Measurements from ENCODE around the gene CLEC5A.

The CLEC5A gene

DNA sequence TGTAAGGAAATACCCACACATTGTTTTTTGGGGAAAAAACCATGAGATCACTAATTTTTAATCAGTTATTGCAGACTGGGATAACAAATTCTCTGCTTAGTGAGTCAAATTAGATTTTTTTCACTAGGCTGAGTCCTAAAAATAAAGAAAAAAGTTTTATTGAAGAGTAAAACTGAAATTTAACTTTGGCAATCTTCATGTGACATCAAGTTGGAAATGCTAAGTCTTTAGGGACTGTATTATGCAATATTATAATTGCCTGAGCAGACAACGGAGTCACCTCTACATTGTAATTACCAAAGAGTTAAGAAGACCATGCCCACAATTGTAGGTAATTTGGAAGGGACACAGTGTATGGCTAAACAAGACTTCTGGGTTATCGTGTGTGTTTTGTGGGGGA, 2.2 kb upstream of the CLEC5A start:
- Histone ChIP-seq H3K36me3 (ENCODE audit: control insufficient read depth in 1 of 2, insufficient read depth in 2 of 2, low read length in 2 of 2) (no peaks in the 10 kb centered on the region), H3K4me1 (ENCODE audit: control insufficient read depth in 1 of 2, insufficient read depth in 2 of 2, low read length in 2 of 2) (no peaks in the 10 kb centered on the region)

DNA sequence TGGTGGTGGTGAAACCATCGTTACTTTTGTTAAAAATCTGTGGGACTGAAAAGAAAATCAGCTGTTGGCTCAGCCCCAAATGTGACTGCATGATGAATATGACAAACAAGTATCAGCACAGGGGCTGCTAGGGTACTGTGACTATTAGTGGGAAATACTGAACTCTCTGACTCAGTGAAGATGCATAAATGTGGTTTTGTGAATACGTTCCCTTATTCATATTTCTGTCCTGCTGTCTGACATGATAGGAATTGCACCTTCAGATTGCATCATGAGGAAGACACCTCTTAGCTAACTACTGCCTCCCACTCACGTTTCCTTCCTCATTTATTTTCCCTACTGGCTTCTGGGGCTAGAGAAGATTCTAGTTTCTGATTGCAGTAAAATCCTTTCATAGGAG, 1.4 kb downstream of the CLEC5A start:
- H3K4me1 ChIP-seq (ENCODE audit: control insufficient read depth in 1 of 2, insufficient read depth in 2 of 2, low read length in 2 of 2) = no peaks in the 10 kb centered on the region
- no peak overlapping the region for H3K27ac ChIP-seq (ENCODE audit: low read length)

More for the DNA sequence above, 2.2 kb upstream of the CLEC5A start:
- no peak overlapping the region for H3K4me3 ChIP-seq (ENCODE audit: low read depth in 1 of 2, low read length in 2 of 2)
- H3K9me3 ChIP-seq (ENCODE audit: control insufficient read depth in 1 of 2, low read length in 2 of 2) = no peaks in the 10 kb centered on the region
- no peak overlapping the region for H3K27ac ChIP-seq (ENCODE audit: low read length)
- H3K27me3 ChIP-seq (ENCODE audit: low read depth, low read length) = no peaks in the 10 kb centered on the region

DNA sequence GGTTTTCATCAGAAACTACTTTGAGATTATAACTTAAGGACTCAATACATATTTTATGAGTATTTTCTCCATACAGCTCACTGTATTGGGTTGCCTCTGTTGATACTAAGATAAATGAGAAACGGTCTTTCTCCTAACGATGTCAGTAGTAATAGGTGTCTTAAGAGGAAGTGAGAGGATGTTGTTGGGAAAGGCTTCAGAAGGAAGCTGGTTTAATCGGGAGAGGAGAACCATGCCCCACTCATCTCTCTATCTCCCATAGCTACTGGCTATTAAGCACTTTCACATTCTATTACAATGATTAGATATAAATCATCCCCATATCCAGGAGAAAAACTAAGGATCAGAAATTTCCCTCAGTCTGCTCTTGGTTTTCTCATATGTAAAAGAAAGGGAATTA, 2.0 kb downstream of the CLEC5A start:
- Histone ChIP-seq H3K27ac (ENCODE audit: low read length) (no peak overlapping the region), H3K9me3 (ENCODE audit: control insufficient read depth in 1 of 2, low read length in 2 of 2) (peaks cover 0 to 6% of the 10 kb centered on the region in 2 donors), H3K36me3 (ENCODE audit: control insufficient read depth in 1 of 2, insufficient read depth in 2 of 2, low read length in 2 of 2) (no peaks in the 10 kb centered on the region), H3K27me3 (ENCODE audit: low read depth, low read length) (no peaks in the 10 kb centered on the region), H3K4me3 (ENCODE audit: low read depth in 1 of 2, low read length in 2 of 2) (no peak overlapping the region), H3K4me1 (ENCODE audit: control insufficient read depth in 1 of 2, insufficient read depth in 2 of 2, low read length in 2 of 2) (no peaks in the 10 kb centered on the region)

More for the DNA sequence above, 1.4 kb downstream of the CLEC5A start:
- Histone ChIP-seq H3K9me3 (ENCODE audit: control insufficient read depth in 1 of 2, low read length in 2 of 2) (peaks cover 0 to 6% of the 10 kb centered on the region in 2 donors), H3K4me3 (ENCODE audit: low read depth in 1 of 2, low read length in 2 of 2) (no peak overlapping the region), H3K36me3 (ENCODE audit: control insufficient read depth in 1 of 2, insufficient read depth in 2 of 2, low read length in 2 of 2) (no peaks in the 10 kb centered on the region), H3K27me3 (ENCODE audit: low read depth, low read length) (no peaks in the 10 kb centered on the region)

DNA sequence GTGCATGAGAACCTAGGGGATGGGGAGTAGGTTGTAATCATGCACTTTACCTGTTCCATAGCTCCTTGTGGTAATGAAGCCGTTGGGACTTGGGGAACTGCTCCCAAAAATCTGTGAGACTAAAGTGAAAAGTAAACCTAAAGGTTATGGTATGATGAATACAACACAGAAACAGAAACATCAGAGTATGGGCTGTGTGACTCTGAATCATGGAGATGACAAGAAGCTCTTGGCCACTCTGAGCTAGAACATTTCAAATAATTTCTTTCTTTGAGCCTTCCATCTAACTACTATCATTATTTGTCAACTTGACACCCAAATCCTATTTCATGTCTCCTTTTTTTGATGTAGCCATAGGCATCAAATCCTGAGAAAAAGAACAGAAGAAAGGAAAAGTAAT, 2.9 kb downstream of the CLEC5A start:
- Histone ChIP-seq H3K36me3 (ENCODE audit: control insufficient read depth in 1 of 2, insufficient read depth in 2 of 2, low read length in 2 of 2) (no peaks in the 10 kb centered on the region), H3K27me3 (ENCODE audit: low read depth, low read length) (no peaks in the 10 kb centered on the region), H3K4me3 (ENCODE audit: low read depth in 1 of 2, low read length in 2 of 2) (no peak overlapping the region), H3K27ac (ENCODE audit: low read length) (no peak overlapping the region), H3K4me1 (ENCODE audit: control insufficient read depth in 1 of 2, insufficient read depth in 2 of 2, low read length in 2 of 2) (no peaks in the 10 kb centered on the region), H3K9me3 (ENCODE audit: control insufficient read depth in 1 of 2, low read length in 2 of 2) (peaks cover 0 to 6% of the 10 kb centered on the region in 2 donors)

DNA sequence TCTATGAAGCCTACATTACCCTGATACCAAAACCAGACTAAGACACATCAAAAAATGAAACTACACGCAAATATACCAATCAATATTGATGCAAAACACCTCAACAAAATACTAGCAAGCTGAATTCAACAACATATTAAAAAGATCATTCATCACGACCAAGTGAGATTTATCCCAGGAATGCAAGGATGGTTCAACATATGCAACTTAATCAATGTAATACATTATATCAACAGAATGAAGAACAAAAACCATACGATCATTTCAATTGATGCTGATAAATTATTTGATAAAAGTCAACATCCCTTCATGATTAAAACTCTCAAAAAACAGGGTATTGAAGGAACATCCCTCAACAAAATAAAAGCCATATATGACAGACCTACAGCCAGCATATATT, 5.7 kb downstream of the CLEC5A start:
- no peaks in the 10 kb centered on the region for H3K36me3 ChIP-seq (ENCODE audit: control insufficient read depth in 1 of 2, insufficient read depth in 2 of 2, low read length in 2 of 2)
- H3K27ac ChIP-seq (ENCODE audit: low read length) = no peak overlapping the region
- H3K27me3 ChIP-seq (ENCODE audit: low read depth, low read length) = no peaks in the 10 kb centered on the region
- H3K9me3 ChIP-seq (ENCODE audit: control insufficient read depth in 1 of 2, low read length in 2 of 2) = peaks cover 0 to 11% of the 10 kb centered on the region in 2 donors
- H3K4me3 ChIP-seq (ENCODE audit: low read depth in 1 of 2, low read length in 2 of 2) = no peak overlapping the region
- H3K4me1 ChIP-seq (ENCODE audit: control insufficient read depth in 1 of 2, insufficient read depth in 2 of 2, low read length in 2 of 2) = no peaks in the 10 kb centered on the region

DNA sequence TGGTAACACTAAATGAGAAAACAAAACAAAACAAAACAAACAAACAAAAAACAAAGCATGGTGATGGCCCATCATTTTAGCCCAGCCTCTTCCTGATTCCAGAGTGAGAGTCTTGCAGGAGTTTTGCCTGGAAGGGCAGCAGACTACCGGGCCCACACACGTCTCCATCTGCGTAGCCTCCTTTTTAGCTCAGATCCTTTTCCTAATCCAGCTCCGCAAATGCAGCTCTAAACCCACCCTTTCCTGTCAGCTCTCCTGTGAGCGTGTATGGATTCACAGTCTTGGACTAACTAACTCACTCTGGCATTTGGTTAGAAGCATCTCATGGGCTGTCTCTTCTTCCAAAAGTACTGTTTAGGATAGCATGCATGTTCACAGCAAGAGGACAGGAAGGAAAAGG, 16.6 kb downstream of the CLEC5A start:
- no peaks in the 10 kb centered on the region for H3K9me3 ChIP-seq (ENCODE audit: control insufficient read depth in 1 of 2, low read length in 2 of 2)
- no peaks in the 10 kb centered on the region for H3K27me3 ChIP-seq (ENCODE audit: low read depth, low read length)
- no peaks in the 10 kb centered on the region for H3K4me1 ChIP-seq (ENCODE audit: control insufficient read depth in 1 of 2, insufficient read depth in 2 of 2, low read length in 2 of 2)
- H3K36me3 ChIP-seq (ENCODE audit: control insufficient read depth in 1 of 2, insufficient read depth in 2 of 2, low read length in 2 of 2) = no peaks in the 10 kb centered on the region
- no peak overlapping the region for H3K4me3 ChIP-seq (ENCODE audit: low read depth in 1 of 2, low read length in 2 of 2)
- H3K27ac ChIP-seq (ENCODE audit: low read length) = no peak overlapping the region

DNA sequence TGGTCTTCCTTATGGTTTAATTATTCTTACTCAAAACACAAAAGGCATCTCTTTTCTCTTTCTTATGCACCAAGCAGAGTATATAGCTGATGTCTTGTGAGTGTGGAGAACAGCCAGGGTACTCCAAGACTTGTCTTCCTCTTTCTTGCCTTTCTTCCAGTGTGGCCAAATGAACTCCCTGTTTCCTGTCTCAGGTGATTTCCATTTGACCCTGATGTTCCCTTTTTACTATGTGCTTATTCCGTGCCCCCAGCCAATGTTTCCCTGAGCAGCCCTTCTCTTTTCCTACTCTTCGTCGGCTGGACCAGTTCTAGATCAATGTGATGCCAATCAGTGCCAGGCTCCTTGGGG, 18.0 kb downstream of the CLEC5A start:
- no peaks in the 10 kb centered on the region for H3K4me1 ChIP-seq (ENCODE audit: control insufficient read depth in 1 of 2, insufficient read depth in 2 of 2, low read length in 2 of 2)
- H3K27ac ChIP-seq (ENCODE audit: low read length) = no peak overlapping the region
- H3K36me3 ChIP-seq (ENCODE audit: control insufficient read depth in 1 of 2, insufficient read depth in 2 of 2, low read length in 2 of 2) = no peaks in the 10 kb centered on the region
- no peaks in the 10 kb centered on the region for H3K9me3 ChIP-seq (ENCODE audit: control insufficient read depth in 1 of 2, low read length in 2 of 2)
- H3K4me3 ChIP-seq (ENCODE audit: low read depth in 1 of 2, low read length in 2 of 2) = no peak overlapping the region
- H3K27me3 ChIP-seq (ENCODE audit: low read depth, low read length) = no peaks in the 10 kb centered on the region

DNA sequence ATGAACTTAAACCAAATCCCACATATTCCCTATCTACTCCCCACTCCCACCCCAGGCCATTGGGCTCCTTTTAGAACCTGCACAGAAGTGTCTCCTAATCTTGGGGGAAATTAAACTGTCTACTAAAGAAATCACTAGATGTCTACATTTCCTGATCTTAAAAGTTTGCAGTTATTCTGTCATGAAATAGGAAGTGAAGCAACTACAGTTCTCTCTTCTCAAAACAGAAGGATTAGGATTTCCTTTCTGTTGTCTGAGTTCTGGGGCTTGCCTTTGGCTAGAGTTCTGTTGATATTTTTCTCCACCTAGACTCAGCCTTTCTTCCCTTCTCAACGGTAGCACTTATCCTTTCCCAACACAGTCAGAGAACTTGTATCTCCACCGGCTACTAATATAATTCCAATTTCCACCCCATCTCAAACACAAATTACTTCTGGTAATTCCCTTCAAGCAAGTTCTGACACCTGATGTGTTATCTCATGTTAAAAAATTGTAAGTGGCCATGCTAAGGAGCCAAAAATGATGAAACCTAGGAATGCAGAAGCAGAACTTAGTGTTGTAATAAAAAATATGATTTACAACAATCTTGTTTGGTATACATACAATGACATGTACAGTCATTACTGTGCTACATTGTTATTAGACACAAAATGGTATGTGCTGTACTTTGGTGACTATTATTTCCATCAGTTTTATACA, 18.5 kb downstream of the CLEC5A start:
- Histone ChIP-seq H3K9me3 (ENCODE audit: control insufficient read depth in 1 of 2, low read length in 2 of 2) (no peaks in the 10 kb centered on the region), H3K4me1 (ENCODE audit: control insufficient read depth in 1 of 2, insufficient read depth in 2 of 2, low read length in 2 of 2) (no peaks in the 10 kb centered on the region), H3K27me3 (ENCODE audit: low read depth, low read length) (no peaks in the 10 kb centered on the region), H3K4me3 (ENCODE audit: low read depth in 1 of 2, low read length in 2 of 2) (no peak overlapping the region), H3K27ac (ENCODE audit: low read length) (no peak overlapping the region), H3K36me3 (ENCODE audit: control insufficient read depth in 1 of 2, insufficient read depth in 2 of 2, low read length in 2 of 2) (no peaks in the 10 kb centered on the region)

DNA sequence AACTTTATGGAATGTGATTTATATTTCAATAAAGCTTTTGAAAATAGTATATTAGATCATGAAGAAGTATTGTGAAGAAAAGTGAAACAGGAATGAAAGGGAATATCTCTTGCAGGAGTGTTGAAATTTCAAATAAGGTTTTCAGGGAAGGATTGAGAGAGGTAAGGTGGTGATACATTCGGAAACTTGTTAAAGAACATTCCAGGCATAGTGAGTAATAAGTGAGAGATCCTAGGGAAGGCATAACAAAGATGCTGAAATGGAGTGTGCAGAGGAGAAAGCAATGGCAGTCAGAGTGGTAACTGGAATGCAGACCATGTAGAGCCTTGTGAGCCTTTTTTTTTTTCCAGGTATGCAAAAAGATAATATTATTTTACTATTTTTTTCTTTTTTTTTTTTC, 26.5 kb downstream of the CLEC5A start:
- H3K27me3 ChIP-seq (ENCODE audit: low read depth, low read length) = no peaks in the 10 kb centered on the region
- peaks cover 0 to 3% of the 10 kb centered on the region in 2 donors for H3K9me3 ChIP-seq (ENCODE audit: control insufficient read depth in 1 of 2, low read length in 2 of 2)
- H3K4me3 ChIP-seq (ENCODE audit: low read depth in 1 of 2, low read length in 2 of 2) = no peak overlapping the region
- H3K27ac ChIP-seq (ENCODE audit: low read length) = no peak overlapping the region
- no peaks in the 10 kb centered on the region for H3K4me1 ChIP-seq (ENCODE audit: control insufficient read depth in 1 of 2, insufficient read depth in 2 of 2, low read length in 2 of 2)
- no peaks in the 10 kb centered on the region for H3K36me3 ChIP-seq (ENCODE audit: control insufficient read depth in 1 of 2, insufficient read depth in 2 of 2, low read length in 2 of 2)

DNA sequence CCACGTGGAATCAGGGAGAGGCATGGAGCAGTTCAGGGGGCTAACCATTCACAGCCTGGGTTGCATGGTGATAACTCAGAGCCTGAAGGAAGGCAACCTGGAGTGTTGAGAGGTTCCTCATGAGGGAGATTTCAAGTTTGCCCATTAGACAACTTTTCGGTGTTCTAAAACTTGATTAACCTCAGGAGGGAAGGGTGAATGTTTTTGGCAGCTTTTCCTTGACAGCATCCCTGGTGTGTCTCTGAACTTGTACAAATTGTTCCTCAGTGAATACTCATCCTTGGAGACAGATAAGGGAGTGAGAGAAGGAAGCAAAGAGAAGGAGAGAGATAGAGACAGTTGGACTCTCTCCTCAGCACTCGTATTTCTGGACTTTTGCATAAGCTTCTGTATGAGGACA, 30.7 kb downstream of the CLEC5A start, which contains the start of gene OR9A4:
TSS of gene OR9A4 (plus strand) at position 301 of the 400 bp plus-strand sequence. CDS start 2,477 bp downstream, outside the sequence.
- Histone ChIP-seq H3K27ac (ENCODE audit: low read length) (no peak within 1 kb of the TSS), H3K27me3 (ENCODE audit: low read depth, low read length) (no peaks in the 10 kb centered on the region), H3K36me3 (ENCODE audit: control insufficient read depth in 1 of 2, insufficient read depth in 2 of 2, low read length in 2 of 2) (no peaks in the 10 kb centered on the region)

DNA sequence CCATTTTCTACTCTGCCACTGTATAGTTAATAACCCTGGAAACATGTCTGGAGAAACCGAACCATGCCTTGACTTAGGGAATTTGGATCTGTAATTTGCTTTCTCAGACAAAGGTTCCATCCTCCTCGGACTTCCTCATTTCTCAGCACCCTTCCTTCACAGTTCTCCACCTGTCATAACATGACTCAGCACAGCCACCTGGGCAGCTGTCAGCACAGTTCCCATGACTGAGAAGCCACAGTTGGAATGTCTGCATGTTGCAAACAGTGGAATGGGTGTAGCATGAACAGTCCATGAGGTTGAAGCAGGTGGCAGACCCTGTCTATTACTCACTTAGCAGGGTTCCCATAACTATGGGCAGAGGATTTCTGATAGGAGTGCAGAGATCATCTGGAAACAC, 31.2 kb downstream of the CLEC5A start:
- Histone ChIP-seq H3K27ac (ENCODE audit: low read length) (no peak overlapping the region), H3K9me3 (ENCODE audit: control insufficient read depth in 1 of 2, low read length in 2 of 2) (peaks cover 0 to 3% of the 10 kb centered on the region in 2 donors), H3K4me1 (ENCODE audit: control insufficient read depth in 1 of 2, insufficient read depth in 2 of 2, low read length in 2 of 2) (no peaks in the 10 kb centered on the region), H3K36me3 (ENCODE audit: control insufficient read depth in 1 of 2, insufficient read depth in 2 of 2, low read length in 2 of 2) (no peaks in the 10 kb centered on the region), H3K27me3 (ENCODE audit: low read depth, low read length) (no peaks in the 10 kb centered on the region), H3K4me3 (ENCODE audit: low read depth in 1 of 2, low read length in 2 of 2) (no peak overlapping the region)

More for the DNA sequence above, 30.7 kb downstream of the CLEC5A start, which contains the start of gene OR9A4:
- H3K4me3 ChIP-seq (ENCODE audit: low read depth in 1 of 2, low read length in 2 of 2) = no peak within 1 kb of the TSS
- peaks cover 0 to 3% of the 10 kb centered on the region in 2 donors for H3K9me3 ChIP-seq (ENCODE audit: control insufficient read depth in 1 of 2, low read length in 2 of 2)
- H3K4me1 ChIP-seq (ENCODE audit: control insufficient read depth in 1 of 2, insufficient read depth in 2 of 2, low read length in 2 of 2) = no peaks in the 10 kb centered on the region

DNA sequence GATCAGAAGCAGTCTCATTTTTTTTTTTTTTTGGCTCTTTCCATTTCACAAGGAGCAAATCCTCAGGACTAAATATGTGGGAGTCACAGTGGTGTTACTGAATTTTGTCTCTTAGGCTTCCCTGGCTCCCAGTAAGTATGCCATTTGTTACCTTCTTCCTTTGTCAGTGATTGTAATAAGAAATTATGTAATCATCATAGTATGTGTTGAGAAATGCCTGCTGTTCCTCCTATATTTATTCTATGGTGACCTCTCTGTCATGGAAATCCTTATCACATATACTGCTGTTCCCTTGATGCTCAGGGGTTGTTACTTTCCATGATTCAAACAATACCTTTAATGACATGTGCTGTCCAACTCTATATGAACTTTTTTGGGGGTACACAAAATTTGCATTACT, 35.4 kb downstream of the CLEC5A start:
- no peaks in the 10 kb centered on the region for H3K36me3 ChIP-seq (ENCODE audit: control insufficient read depth in 1 of 2, insufficient read depth in 2 of 2, low read length in 2 of 2)
- H3K9me3 ChIP-seq (ENCODE audit: control insufficient read depth in 1 of 2, low read length in 2 of 2) = no peaks in the 10 kb centered on the region
- no peaks in the 10 kb centered on the region for H3K4me1 ChIP-seq (ENCODE audit: control insufficient read depth in 1 of 2, insufficient read depth in 2 of 2, low read length in 2 of 2)
- H3K4me3 ChIP-seq (ENCODE audit: low read depth in 1 of 2, low read length in 2 of 2) = no peak overlapping the region
- H3K27ac ChIP-seq (ENCODE audit: low read length) = no peak overlapping the region
- H3K27me3 ChIP-seq (ENCODE audit: low read depth, low read length) = no peaks in the 10 kb centered on the region

All from muscle layer of duodenum (tissue), 2 donors.